Ectodermal cell (in vitro differentiated cells): ENCODE results near the gene SCYGR1.

Experiments used
- H3K27ac ChIP-seq: 2 replicates; pipeline ENCODE4 v1.7.0; 2013; ENCODE audit warnings: mild to moderate bottlenecking, low read depth, low read length; ENCODE audit not compliant: insufficient read depth, poor library complexity, severe bottlenecking
- H3K27me3 ChIP-seq: 2 replicates; pipeline ENCODE4 v1.7.0; 2013; ENCODE audit warnings: mild to moderate bottlenecking, low read length; ENCODE audit not compliant: insufficient read depth, control insufficient read depth, poor library complexity, severe bottlenecking
- H3K36me3 ChIP-seq: one replicate; pipeline ENCODE4 v1.7.0; 2013; ENCODE audit warnings: low read length; ENCODE audit not compliant: control insufficient read depth, insufficient read depth
- H3K4me1 ChIP-seq: one replicate; pipeline ENCODE4 v1.7.0; 2013; ENCODE audit warnings: low read length; ENCODE audit not compliant: control insufficient read depth, insufficient read depth
- H3K4me3 ChIP-seq: 2 replicates; pipeline ENCODE4 v1.7.0; 2013; ENCODE audit warnings: low read depth, low read length, control low read depth; ENCODE audit not compliant: insufficient read depth
- H3K9me3 ChIP-seq: 2 replicates; pipeline ENCODE4 v1.7.0; 2013; ENCODE audit warnings: mild to moderate bottlenecking, low read length, moderate library complexity; ENCODE audit not compliant: control insufficient read depth
- WGBS, 2 experiments: methylation state at CpG; one replicate each; pipeline ENCODE4 v1.1.7; 2013; ENCODE audit warnings: missing lambda C conversion rate in 2 of 2; 5-methylcytosine and 5-hydroxymethylcytosine counted together

SCYGR1 gene

GRCh38 chr2:227414846-227415245 lies 27.1 kb upstream of the SCYGR1 start:
- Histone ChIP-seq H3K4me1 (no peaks in the 10 kb centered on the region), H3K36me3 (no peaks in the 10 kb centered on the region), H3K27ac (no peak overlapping the region), H3K9me3 (no peaks in the 10 kb centered on the region), H3K27me3 (no peaks in the 10 kb centered on the region), H3K4me3 (no peak overlapping the region)
- WGBS, 2 experiments, result 90 to 97% methylated on average over 3 of the region's 3 CpGs

DNA sequence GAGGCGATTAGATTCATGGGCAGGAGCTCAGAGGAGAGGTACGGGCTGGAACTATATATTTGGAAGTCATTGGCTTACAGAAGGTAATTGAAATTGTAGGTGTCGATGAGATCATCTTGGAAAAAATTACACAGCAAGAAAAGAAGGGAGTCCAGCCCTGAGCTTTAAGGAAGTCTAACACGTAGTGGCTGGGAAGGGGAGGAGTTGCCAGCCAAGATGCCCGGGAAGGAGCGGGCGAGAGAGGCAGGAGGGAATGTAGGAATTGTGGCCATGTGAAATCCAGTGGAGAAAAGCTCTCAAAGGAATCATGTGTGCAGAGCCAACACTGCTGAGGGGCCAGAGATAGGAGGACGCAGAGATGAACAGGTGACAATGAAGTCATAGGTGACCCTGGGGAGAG lies 25.6 kb upstream of the SCYGR1 start:
- Histone ChIP-seq H3K4me3 (no peak overlapping the region), H3K27ac (no peak overlapping the region), H3K27me3 (no peaks in the 10 kb centered on the region), H3K9me3 (no peaks in the 10 kb centered on the region), H3K4me1 (no peaks in the 10 kb centered on the region), H3K36me3 (no peaks in the 10 kb centered on the region)
- WGBS, 2 experiments, result 93 to 94% methylated on average over 8 of the region's 8 CpGs

DNA sequence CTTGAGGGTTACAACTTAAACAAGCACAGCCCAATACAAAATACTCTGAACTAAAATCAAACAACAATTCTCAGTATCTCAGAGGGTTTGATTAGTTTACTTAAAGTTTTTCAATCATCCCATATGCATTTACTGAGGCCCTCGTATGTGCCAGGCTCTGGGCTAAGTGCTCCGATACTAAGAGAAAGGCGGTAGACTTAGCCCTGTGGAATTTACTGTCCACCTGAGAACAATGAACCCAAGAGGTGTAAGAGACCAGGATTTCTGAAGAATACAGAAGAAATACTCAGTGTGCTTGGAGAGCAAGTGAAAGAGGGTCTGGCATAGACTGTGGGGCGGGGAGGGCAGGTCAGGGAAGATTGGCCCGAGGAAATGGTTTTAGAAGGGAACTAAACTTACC lies 25.1 kb upstream of the SCYGR1 start:
- no peak overlapping the region for H3K4me3 ChIP-seq
- H3K9me3 ChIP-seq, result no peaks in the 10 kb centered on the region
- H3K36me3 ChIP-seq, result no peaks in the 10 kb centered on the region
- H3K27me3 ChIP-seq, result no peaks in the 10 kb centered on the region
- 92 to 94% methylated on average over 4 to 5 of the region's 5 CpGs for WGBS, 2 experiments
- H3K4me1 ChIP-seq, result peaks cover 1% of the 10 kb centered on the region
- H3K27ac ChIP-seq, result no peak overlapping the region

GRCh38 chr2:227411990-227412350 lies 24.2 kb upstream of the SCYGR1 start:
- Histone ChIP-seq H3K27me3 (no peaks in the 10 kb centered on the region), H3K27ac (no peak overlapping the region), H3K36me3 (no peaks in the 10 kb centered on the region), H3K9me3 (no peaks in the 10 kb centered on the region), H3K4me1 (peaks cover 5% of the 10 kb centered on the region), H3K4me3 (no peak overlapping the region)
- WGBS, 2 experiments, result 69 to 75% methylated on average over 2 to 3 of the region's 3 CpGs

DNA sequence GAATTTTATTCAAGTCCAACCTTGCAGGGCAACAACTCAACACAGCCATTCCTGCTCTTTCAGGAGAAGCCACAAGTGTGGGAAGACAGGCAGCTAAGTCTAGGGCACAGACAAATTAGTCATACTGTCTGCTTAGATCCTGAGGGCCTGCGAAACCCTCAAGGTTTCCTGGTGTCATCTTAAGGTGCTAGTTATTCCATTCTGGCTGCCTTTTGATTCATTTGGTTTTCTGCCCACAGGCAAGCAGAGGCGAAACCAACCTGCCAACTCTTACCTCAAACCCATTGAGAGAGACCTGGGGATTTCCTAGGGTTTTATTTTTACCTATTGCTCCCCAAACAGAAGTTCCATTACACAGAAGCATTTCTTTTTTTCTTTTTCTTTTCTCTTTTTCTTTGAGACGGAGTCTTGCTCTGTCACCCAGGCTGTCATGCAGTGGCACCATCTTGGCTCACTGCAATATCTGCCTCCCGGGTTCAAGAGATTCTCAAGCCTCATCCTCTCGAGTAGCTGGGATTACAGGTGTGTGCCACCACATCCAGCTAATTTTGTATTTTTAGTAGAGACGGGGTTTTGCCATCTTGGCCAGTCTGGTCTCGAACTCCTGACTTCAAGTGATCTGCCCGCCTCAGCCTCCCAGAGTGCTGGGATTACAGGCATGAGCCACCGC lies 23.7 kb upstream of the SCYGR1 start:
- H3K36me3 ChIP-seq, result no peaks in the 10 kb centered on the region
- H3K27me3 ChIP-seq, result no peaks in the 10 kb centered on the region
- 89 to 94% methylated on average over 9 of the region's 9 CpGs for WGBS, 2 experiments
- no peak overlapping the region for H3K27ac ChIP-seq
- no peaks in the 10 kb centered on the region for H3K9me3 ChIP-seq
- H3K4me3 ChIP-seq, result no peak overlapping the region
- peaks cover 5% of the 10 kb centered on the region for H3K4me1 ChIP-seq

GRCh38 chr2:227410191-227410590 lies 22.4 kb upstream of the SCYGR1 start:
- no peak overlapping the region for H3K4me3 ChIP-seq
- 91 to 93% methylated on average over 3 of the region's 3 CpGs for WGBS, 2 experiments
- no peaks in the 10 kb centered on the region for H3K27me3 ChIP-seq
- no peak overlapping the region for H3K27ac ChIP-seq
- H3K9me3 ChIP-seq, result no peaks in the 10 kb centered on the region
- no peaks in the 10 kb centered on the region for H3K36me3 ChIP-seq
- peaks cover 5% of the 10 kb centered on the region for H3K4me1 ChIP-seq

- peaks cover 5% of the 10 kb centered on the region for H3K4me1 ChIP-seq
- H3K4me3 ChIP-seq, result no peak overlapping the region
- no peak overlapping the region for H3K27ac ChIP-seq
- H3K9me3 ChIP-seq, result no peaks in the 10 kb centered on the region
- WGBS, 2 experiments, result 90 to 92% methylated on average over 16 of the region's 16 CpGs
- no peaks in the 10 kb centered on the region for H3K36me3 ChIP-seq
- no peaks in the 10 kb centered on the region for H3K27me3 ChIP-seq
Measured at GRCh38 chr2:227407591-227408151, 19.9 kb upstream of the SCYGR1 start.

GRCh38 chr2:227406177-227407031 lies 18.7 kb upstream of the SCYGR1 start:
- Histone ChIP-seq H3K4me3 (no peak overlapping the region), H3K27me3 (no peaks in the 10 kb centered on the region), H3K27ac (no peak overlapping the region), H3K36me3 (no peaks in the 10 kb centered on the region), H3K9me3 (no peaks in the 10 kb centered on the region), H3K4me1 (peaks cover 5% of the 10 kb centered on the region)
- WGBS, 2 experiments, result 39 to 42% methylated on average over 7 of the region's 7 CpGs

- WGBS, 2 experiments, result 94 to 97% methylated on average over 3 to 4 of the region's 4 CpGs
- Histone ChIP-seq H3K27me3 (no peaks in the 10 kb centered on the region), H3K36me3 (no peaks in the 10 kb centered on the region), H3K4me3 (no peak overlapping the region), H3K4me1 (peaks cover 5% of the 10 kb centered on the region), H3K27ac (no peak overlapping the region), H3K9me3 (no peaks in the 10 kb centered on the region)
Measured at GRCh38 chr2:227404585-227405271, 17.0 kb upstream of the SCYGR1 start.

GRCh38 chr2:227402959-227403358 lies 15.2 kb upstream of the SCYGR1 start:
- WGBS, 2 experiments, result 55 to 65% methylated on average over 3 of the region's 4 CpGs
- Histone ChIP-seq H3K27me3 (no peaks in the 10 kb centered on the region), H3K27ac (no peak overlapping the region), H3K9me3 (no peaks in the 10 kb centered on the region), H3K4me1 (peaks cover 5% of the 10 kb centered on the region), H3K36me3 (no peaks in the 10 kb centered on the region), H3K4me3 (no peak overlapping the region)
